HUDEP-2 (cell line): ENCODE data around the gene DCUN1D3.
"Not testable (repeated sequence)": the region's sequence is repeated elsewhere in the genome, so short reads cannot be mapped to it uniquely, and the experiment has no call there.

Experiments
- DNase-seq, 76 experiments: peaks; one replicate each; lab custom pipeline; 2025; ENCODE audit not compliant: unreplicated experiment in 76 of 76; lab: John Stamatoyannopoulos, UW

DCUN1D3 gene

GRCh38 chr16:20900299-20901067 is at the start of gene DCUN1D3, which contains the start of gene LYRM1:
Gene DCUN1D3 (minus strand): TSS chr16:20900358. CDS start chr16:20862538, 37,820 bp downstream.
Gene LYRM1 (plus strand): TSS chr16:20900771. CDS start chr16:20915556, 14,785 bp downstream.
- DNase-seq, result peak; percentile 52 to 96 (median 89)

GRCh38 chr16:20949660-20950059 is 49.5 kb upstream of the DCUN1D3 start:
- no peak for DNase-seq

GRCh38 chr16:20948444-20948843 is 48.3 kb upstream of the DCUN1D3 start:
- DNase-seq, result no peak

GRCh38 chr16:20946015-20946629 is 46.0 kb upstream of the DCUN1D3 start:
- peak in 3 of 76 experiments; percentile 2 to 23 (median 3) for DNase-seq

- DNase-seq, result not testable (repeated sequence)
Observed at GRCh38 chr16:20945575-20945875, 45.4 kb upstream of the DCUN1D3 start.

GRCh38 chr16:20944861-20945574 is 44.9 kb upstream of the DCUN1D3 start:
- DNase-seq, result peak in 9 of 76 experiments; percentile 3 to 22 (median 11)

- DNase-seq, result no peak
Observed at GRCh38 chr16:20942256-20942655, 42.1 kb upstream of the DCUN1D3 start.

GRCh38 chr16:20941636-20941926 is 41.4 kb upstream of the DCUN1D3 start:
- DNase-seq, result no peak

- no peak for DNase-seq
Observed at GRCh38 chr16:20940871-20941635, 40.9 kb upstream of the DCUN1D3 start.

GRCh38 chr16:20939611-20940010 is 39.5 kb upstream of the DCUN1D3 start:
- no peak for DNase-seq

GRCh38 chr16:20938426-20938825 is 38.3 kb upstream of the DCUN1D3 start:
- DNase-seq, result no peak

GRCh38 chr16:20937736-20938135 is 37.6 kb upstream of the DCUN1D3 start:
- no peak for DNase-seq

GRCh38 chr16:20933589-20933988 is 33.4 kb upstream of the DCUN1D3 start:
- DNase-seq, result no peak

GRCh38 chr16:20931066-20931600 is 31.0 kb upstream of the DCUN1D3 start:
- no peak for DNase-seq

GRCh38 chr16:20930365-20930690 is 30.2 kb upstream of the DCUN1D3 start:
- no peak for DNase-seq

- not testable (repeated sequence) for DNase-seq
Observed at GRCh38 chr16:20929676-20930364, 29.7 kb upstream of the DCUN1D3 start.

GRCh38 chr16:20928774-20929411 is 28.7 kb upstream of the DCUN1D3 start:
- DNase-seq, result no peak

- DNase-seq, result no peak
Observed at GRCh38 chr16:20925751-20926150, 25.6 kb upstream of the DCUN1D3 start.

GRCh38 chr16:20923876-20924275 is 23.7 kb upstream of the DCUN1D3 start:
- DNase-seq, result no peak

- no peak for DNase-seq
Observed at GRCh38 chr16:20920799-20921198, 20.6 kb upstream of the DCUN1D3 start.
